OCI-LY1 (cell line): ENCODE data around the gene GBX2.

Source experiments
- EZH2 ChIP-seq: fragments of 200-600 bp; sonication (generic), shearing (Covaris generic); IDR thresholded peaks from 2 replicates; pipeline ENCODE4 v1.8.0; 2017; ENCODE audit warnings: borderline replicate concordance, mixed run types, mild to moderate bottlenecking, antibody characterized with exemption, low read length, moderate library complexity, mixed read lengths
- TF ChIP-seq, protein P1 (sequence below): fragments of 200-600 bp; sonication (generic), shearing (Covaris generic); IDR thresholded peaks from 2 replicates; pipeline ENCODE4 v1.5.1; 2017; ENCODE audit warnings: mild to moderate bottlenecking, antibody characterized with exemption, low read length, moderate library complexity, mixed read lengths

DNA sequence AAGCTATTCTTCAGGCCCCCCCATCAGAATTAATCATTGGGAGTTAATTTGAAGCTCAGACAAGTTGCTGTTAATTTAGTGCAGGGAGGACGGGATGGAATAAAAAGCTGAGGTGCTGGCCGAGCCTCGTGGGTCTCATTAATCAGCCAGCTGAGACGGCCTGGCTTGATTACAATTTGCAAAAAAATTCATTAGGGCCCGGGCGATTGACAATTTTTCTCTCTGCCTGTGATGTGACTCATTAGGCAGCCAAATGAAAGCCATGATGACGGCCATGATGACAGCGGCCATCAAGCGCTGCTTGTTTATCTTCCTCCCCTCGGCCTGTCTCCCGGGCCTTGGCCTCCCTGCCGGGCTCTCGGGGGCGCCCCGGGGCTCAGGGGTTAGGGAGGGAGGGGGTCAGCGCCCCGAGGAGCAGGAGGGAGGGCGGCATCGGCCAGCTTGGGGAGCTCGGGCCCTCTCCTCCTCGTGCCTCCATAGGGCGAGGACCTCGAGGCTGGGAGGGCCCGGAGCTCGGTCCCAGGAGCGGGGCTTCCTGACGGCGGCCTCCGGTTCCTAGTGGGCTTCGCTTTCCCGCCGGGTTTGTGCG lies 5.2 kb downstream of the GBX2 start:
- TF ChIP-seq, protein P1, sequence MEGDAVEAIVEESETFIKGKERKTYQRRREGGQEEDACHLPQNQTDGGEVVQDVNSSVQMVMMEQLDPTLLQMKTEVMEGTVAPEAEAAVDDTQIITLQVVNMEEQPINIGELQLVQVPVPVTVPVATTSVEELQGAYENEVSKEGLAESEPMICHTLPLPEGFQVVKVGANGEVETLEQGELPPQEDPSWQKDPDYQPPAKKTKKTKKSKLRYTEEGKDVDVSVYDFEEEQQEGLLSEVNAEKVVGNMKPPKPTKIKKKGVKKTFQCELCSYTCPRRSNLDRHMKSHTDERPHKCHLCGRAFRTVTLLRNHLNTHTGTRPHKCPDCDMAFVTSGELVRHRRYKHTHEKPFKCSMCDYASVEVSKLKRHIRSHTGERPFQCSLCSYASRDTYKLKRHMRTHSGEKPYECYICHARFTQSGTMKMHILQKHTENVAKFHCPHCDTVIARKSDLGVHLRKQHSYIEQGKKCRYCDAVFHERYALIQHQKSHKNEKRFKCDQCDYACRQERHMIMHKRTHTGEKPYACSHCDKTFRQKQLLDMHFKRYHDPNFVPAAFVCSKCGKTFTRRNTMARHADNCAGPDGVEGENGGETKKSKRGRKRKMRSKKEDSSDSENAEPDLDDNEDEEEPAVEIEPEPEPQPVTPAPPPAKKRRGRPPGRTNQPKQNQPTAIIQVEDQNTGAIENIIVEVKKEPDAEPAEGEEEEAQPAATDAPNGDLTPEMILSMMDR: no peak
- no peak for TF ChIP-seq EZH2
